GM12878 (cell line): ENCODE results near the gene AKAP1. TPM values are rescaled to one million over a fixed set of nuclear protein-coding genes. Genes with fewer than 3 reads are reported as not detected.

Source experiments
- ATAC-seq: fragments of 200-7000 bp; cut with Tn5 transposase; 3 replicates; pipeline ENCODE4 v1.9.1; 2020; ENCODE audit warnings: mild to moderate bottlenecking, moderate library complexity
- BruUV-seq: library from RNA; stranded (reverse); fragments of 400-500 nt; replicated peaks from 2 replicates; lab custom pipeline; 2021; lab: Mats Ljungman, UMichigan
- CTCF ChIA-PET: fragments of 300-600 bp; sonication (Branson Sonifier 250); formaldehyde crosslinking; extraction: SDS; loops from one replicate; lab custom pipeline; 2021; ENCODE audit warnings: inconsistent platforms; lab: Yijun Ruan, JAX
- POLR2A ChIA-PET: fragments of 350-600 bp; formaldehyde crosslinking; extraction: SDS; loops from one replicate; lab custom pipeline; 2021; ENCODE audit warnings: inconsistent platforms; lab: Charles Lee
- RAD21 ChIA-PET: fragments of 300-600 bp; sonication (Branson Sonifier 250); formaldehyde crosslinking; loops from one replicate; lab custom pipeline; 2023; ENCODE audit warnings: antibody characterized with exemption; ENCODE audit not compliant: unreplicated experiment; lab: Charles Lee
- SMC1A ChIA-PET: fragments of 300-600 bp; sonication (Branson Sonifier 250); formaldehyde crosslinking; loops from one replicate; lab custom pipeline; 2023; ENCODE audit not compliant: unreplicated experiment, uncharacterized antibody; lab: Charles Lee
- DNase-seq: peaks from one replicate; pipeline ENCODE4 v3.0.0-alpha.2; 2011; ENCODE audit warnings: low read depth, low spot score
- FAIRE-seq: peaks from 3 replicates; lab custom pipeline; 2011; peaks lifted over from hg19 to GRCh38; lab: Jason Lieb, UNC
- H2AFZ ChIP-seq: 2 replicates; pipeline ENCODE4 v1.6.0; 2011; ENCODE audit warnings: low read depth, low read length, control low read depth; ENCODE audit not compliant: control insufficient read depth
- H3K27ac ChIP-seq: 2 replicates; pipeline ENCODE4 v1.5.1; 2011; ENCODE audit warnings: control low read depth; ENCODE audit not compliant: control insufficient read depth, insufficient read depth
- H3K27me3 ChIP-seq, 2 experiments: replicated peaks in 1 of 2; 2 replicates each; pipeline versions ENCODE4 v1.6.0 to v1.6.1; 2011; ENCODE audit warnings: low read length in 1 of 2; ENCODE audit not compliant: control insufficient read depth in 2 of 2, insufficient read depth in 2 of 2
- H3K36me3 ChIP-seq, 2 experiments: 2 replicates each; pipeline ENCODE4 v1.5.1; 2011; ENCODE audit warnings: low read length in 1 of 2; ENCODE audit not compliant: control insufficient read depth in 2 of 2, insufficient read depth in 2 of 2
- H3K4me1 ChIP-seq: 2 replicates; pipeline ENCODE4 v1.6.1; 2011; ENCODE audit warnings: mild to moderate bottlenecking, low read length, moderate library complexity, mixed read lengths; ENCODE audit not compliant: control insufficient read depth, insufficient read depth
- H3K4me2 ChIP-seq: 2 replicates; pipeline ENCODE4 v1.6.0; 2011; ENCODE audit warnings: control low read depth; ENCODE audit not compliant: control insufficient read depth, insufficient read depth
- H3K4me3 ChIP-seq: fragments of 200-600 bp; sonication (generic); 2 replicates; pipeline ENCODE4 v1.5.1; 2016
- H3K79me2 ChIP-seq: 2 replicates; pipeline ENCODE4 v1.6.0; 2011; ENCODE audit warnings: low read length; ENCODE audit not compliant: control insufficient read depth, insufficient read depth
- H3K9ac ChIP-seq: 2 replicates; pipeline ENCODE4 v1.8.0; 2011; ENCODE audit warnings: low read length, control low read depth, mixed read lengths; ENCODE audit not compliant: control insufficient read depth, insufficient read depth
- H3K9me3 ChIP-seq: replicated peaks from 3 replicates; pipeline ENCODE4 v1.5.1; 2011; ENCODE audit warnings: mild to moderate bottlenecking, low read length; ENCODE audit not compliant: control insufficient read depth, insufficient read depth
- H4K20me1 ChIP-seq: 2 replicates; pipeline ENCODE4 v1.6.0; 2011; ENCODE audit not compliant: control insufficient read depth, insufficient read depth
- CHD2 ChIP-seq: IDR thresholded peaks from 2 replicates; pipeline ENCODE4 v1.6.1; 2011; ENCODE audit warnings: low read depth, low read length, improper control_type of control experiment, borderline replicate concordance
- HDGF ChIP-seq: fragments of 450-650 bp; IDR thresholded peaks from 2 replicates; pipeline ENCODE4 v1.6.1; 2016; ENCODE audit warnings: antibody characterized with exemption
- MEF2B ChIP-seq: fragments of 450-650 bp; IDR thresholded peaks from 2 replicates; pipeline ENCODE4 v1.6.1; 2018; ENCODE audit warnings: mild to moderate bottlenecking, moderate library complexity; ENCODE audit not compliant: partially characterized antibody, poor library complexity, severe bottlenecking
- SMAD5 ChIP-seq: IDR thresholded peaks from 2 replicates; pipeline ENCODE4 v1.6.1; 2016; ENCODE audit warnings: antibody characterized with exemption, low read depth
- SPI1 ChIP-seq: IDR thresholded peaks from 2 replicates; pipeline ENCODE4 v1.6.1; 2011; ENCODE audit warnings: low read depth, mild to moderate bottlenecking, low read length, moderate library complexity, borderline replicate concordance; ENCODE audit not compliant: insufficient read depth
- SREBF1 ChIP-seq: IDR thresholded peaks from 2 replicates; pipeline ENCODE4 v1.6.1; 2012; ENCODE audit warnings: mild to moderate bottlenecking, low read length
- YY1 ChIP-seq: IDR thresholded peaks from 2 replicates; pipeline ENCODE4 v1.6.1; 2011; ENCODE audit warnings: low read depth, mild to moderate bottlenecking, low read length
- WGBS: methylation state at CpG from one replicate; pipeline ENCODE4 v1.1.6; 2016; ENCODE audit warnings: low lambda C conversion rate; ENCODE audit not compliant: insufficient replicate concordance, insufficient coverage; ENCODE audit errors: missing lambda C conversion rate; 5-methylcytosine and 5-hydroxymethylcytosine counted together
- in situ Hi-C: fragments of 300-500 bp; cut with MboI; formaldehyde crosslinking; loops from 9 replicates; pipeline ENCODE4 v1.14.3; 2018; ENCODE audit warnings: mixed read lengths
- intact Hi-C: fragments of 100-400 bp; cut with micrococcal nuclease; formaldehyde crosslinking; loops from one replicate; pipeline ENCODE4 v1.14.2; 2022; ENCODE audit not compliant: unreplicated experiment
- polyA plus RNA-seq, 11 experiments: library from polyadenylated mRNA; depleted of rRNA in 4 of 11; unstranded in 6 of 11; stranded (reverse) in 5 of 11; fragments of >200 nt; fragmentation: Nextera tagmentation in 4 of 11; fragmentation: Illumina TruSeq in 1 of 11; extraction: Ambion mirVana in 4 of 11; extraction: Trizol in 1 of 11; gene quantifications; 1 replicate in 1 of 11; 2 replicates in 10 of 11; pipeline versions ENCODE4 v1.2.1 to v1.2.3, GENCODE V29; 2011 to 2016; ENCODE audit warnings: inconsistent platforms in 2 of 11, missing spikeins in 2 of 11, low read depth in 1 of 11
- total RNA-seq, 4 experiments: library from RNA; depleted of rRNA in 3 of 4; stranded (reverse); fragments of >200 nt in 3 of 4; fragmentation: Illumina TruSeq in 1 of 4; extraction: Trizol in 1 of 4; gene quantifications; 2 replicates each; pipeline versions ENCODE4 v1.2.1 to v1.2.3, GENCODE V29; 2013 to 2021
- TF ChIP-seq, protein P1 (sequence below): fragments of 450-650 bp; formaldehyde crosslinking; IDR thresholded peaks from 2 replicates; pipeline ENCODE4 v1.4.0; 2020; ENCODE audit warnings: mild to moderate bottlenecking, moderate library complexity
- TF ChIP-seq, protein P2 (sequence below): fragments of 450-650 bp; conservative IDR thresholded peaks from 2 replicates; pipeline ENCODE4 v1.6.1; 2017; ENCODE audit warnings: mild to moderate bottlenecking, moderate library complexity
- TF ChIP-seq, protein P3 (sequence below): fragments of 450-650 bp; IDR thresholded peaks from 2 replicates; pipeline ENCODE4 v1.6.1; 2017; ENCODE audit warnings: mild to moderate bottlenecking, moderate library complexity
- TF ChIP-seq, protein P4 (sequence below): IDR thresholded peaks from 2 replicates; pipeline ENCODE4 v1.6.1; 2012; ENCODE audit warnings: low read depth, low read length, improper control_type of control experiment

Gene AKAP1
- total and polyA plus RNA-seq, 10 of the 15 experiments (the other 5 are each of a cell fraction or from before 2014, with no cell fraction given) = 11.9 to 50.5 (median 38.1) TPM

DNA sequence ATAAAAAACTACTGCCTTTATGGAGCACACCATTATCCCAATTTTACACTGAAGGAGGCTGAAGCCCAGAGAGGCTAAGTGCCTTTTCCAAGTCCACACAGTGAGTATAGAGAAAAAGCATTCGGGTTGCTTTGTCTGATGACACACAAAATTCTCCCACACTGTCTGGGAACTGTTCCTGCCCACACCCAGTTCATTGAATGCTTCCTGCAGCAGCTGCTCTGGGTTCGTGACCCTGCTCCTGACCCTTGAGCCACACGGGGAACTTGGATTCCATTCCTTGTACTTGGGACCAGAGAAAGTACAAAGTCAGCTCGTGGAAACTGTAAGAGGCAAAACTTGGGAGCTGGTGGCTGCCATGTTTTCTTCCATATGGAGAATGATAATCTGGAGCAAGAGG is 57.9 kb downstream of the AKAP1 start:
- RAD21 ChIA-PET = interaction anchor here (0.6 to 1.4 kb wide), 4 partner anchors 10 to 605 kb away, joined by 3 read pairs; no protein-coding TSS in a partner anchor
- Histone ChIP-seq H3K36me3 (no peaks in the 10 kb centered on the region), H3K9ac (no peak overlapping the region), H3K79me2 (no peaks in the 10 kb centered on the region), H3K9me3 (no peaks in the 10 kb centered on the region; the same call in 2 of the 3 replicates), H3K4me2 (no peak overlapping the region), H3K4me3 (no peak overlapping the region)
- in situ Hi-C loops = no loop called here
- POLR2A ChIA-PET = no interaction called here
- BruUV-seq = no TSS peak
- CTCF ChIA-PET = interaction anchor here (0.7 to 2.3 kb wide), 3 partner anchors 529 to 641 kb away, joined by 3 to 7 read pairs (median 4); no protein-coding TSS in a partner anchor
- SMC1A ChIA-PET = interaction anchor here (0.9 to 1.5 kb wide), 2 partner anchors 79 to 605 kb away, joined by 3 read pairs; no protein-coding TSS in a partner anchor
- TF ChIP-seq CHD2 = no peak
- TF ChIP-seq, protein P1, sequence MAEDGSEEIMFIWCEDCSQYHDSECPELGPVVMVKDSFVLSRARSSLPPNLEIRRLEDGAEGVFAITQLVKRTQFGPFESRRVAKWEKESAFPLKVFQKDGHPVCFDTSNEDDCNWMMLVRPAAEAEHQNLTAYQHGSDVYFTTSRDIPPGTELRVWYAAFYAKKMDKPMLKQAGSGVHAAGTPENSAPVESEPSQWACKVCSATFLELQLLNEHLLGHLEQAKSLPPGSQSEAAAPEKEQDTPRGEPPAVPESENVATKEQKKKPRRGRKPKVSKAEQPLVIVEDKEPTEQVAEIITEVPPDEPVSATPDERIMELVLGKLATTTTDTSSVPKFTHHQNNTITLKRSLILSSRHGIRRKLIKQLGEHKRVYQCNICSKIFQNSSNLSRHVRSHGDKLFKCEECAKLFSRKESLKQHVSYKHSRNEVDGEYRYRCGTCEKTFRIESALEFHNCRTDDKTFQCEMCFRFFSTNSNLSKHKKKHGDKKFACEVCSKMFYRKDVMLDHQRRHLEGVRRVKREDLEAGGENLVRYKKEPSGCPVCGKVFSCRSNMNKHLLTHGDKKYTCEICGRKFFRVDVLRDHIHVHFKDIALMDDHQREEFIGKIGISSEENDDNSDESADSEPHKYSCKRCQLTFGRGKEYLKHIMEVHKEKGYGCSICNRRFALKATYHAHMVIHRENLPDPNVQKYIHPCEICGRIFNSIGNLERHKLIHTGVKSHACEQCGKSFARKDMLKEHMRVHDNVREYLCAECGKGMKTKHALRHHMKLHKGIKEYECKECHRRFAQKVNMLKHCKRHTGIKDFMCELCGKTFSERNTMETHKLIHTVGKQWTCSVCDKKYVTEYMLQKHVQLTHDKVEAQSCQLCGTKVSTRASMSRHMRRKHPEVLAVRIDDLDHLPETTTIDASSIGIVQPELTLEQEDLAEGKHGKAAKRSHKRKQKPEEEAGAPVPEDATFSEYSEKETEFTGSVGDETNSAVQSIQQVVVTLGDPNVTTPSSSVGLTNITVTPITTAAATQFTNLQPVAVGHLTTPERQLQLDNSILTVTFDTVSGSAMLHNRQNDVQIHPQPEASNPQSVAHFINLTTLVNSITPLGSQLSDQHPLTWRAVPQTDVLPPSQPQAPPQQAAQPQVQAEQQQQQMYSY (CRISPR knock-in tag) = no peak
- TF ChIP-seq, protein P2, sequence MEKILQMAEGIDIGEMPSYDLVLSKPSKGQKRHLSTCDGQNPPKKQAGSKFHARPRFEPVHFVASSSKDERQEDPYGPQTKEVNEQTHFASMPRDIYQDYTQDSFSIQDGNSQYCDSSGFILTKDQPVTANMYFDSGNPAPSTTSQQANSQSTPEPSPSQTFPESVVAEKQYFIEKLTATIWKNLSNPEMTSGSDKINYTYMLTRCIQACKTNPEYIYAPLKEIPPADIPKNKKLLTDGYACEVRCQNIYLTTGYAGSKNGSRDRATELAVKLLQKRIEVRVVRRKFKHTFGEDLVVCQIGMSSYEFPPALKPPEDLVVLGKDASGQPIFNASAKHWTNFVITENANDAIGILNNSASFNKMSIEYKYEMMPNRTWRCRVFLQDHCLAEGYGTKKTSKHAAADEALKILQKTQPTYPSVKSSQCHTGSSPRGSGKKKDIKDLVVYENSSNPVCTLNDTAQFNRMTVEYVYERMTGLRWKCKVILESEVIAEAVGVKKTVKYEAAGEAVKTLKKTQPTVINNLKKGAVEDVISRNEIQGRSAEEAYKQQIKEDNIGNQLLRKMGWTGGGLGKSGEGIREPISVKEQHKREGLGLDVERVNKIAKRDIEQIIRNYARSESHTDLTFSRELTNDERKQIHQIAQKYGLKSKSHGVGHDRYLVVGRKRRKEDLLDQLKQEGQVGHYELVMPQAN = no peak
- TF ChIP-seq MEF2B = no peak
- TF ChIP-seq SREBF1 = no peak
- TF ChIP-seq SMAD5 = no peak
- TF ChIP-seq HDGF = no peak
- TF ChIP-seq YY1 = no peak
- TF ChIP-seq SPI1 = no peak
- TF ChIP-seq, protein P3, sequence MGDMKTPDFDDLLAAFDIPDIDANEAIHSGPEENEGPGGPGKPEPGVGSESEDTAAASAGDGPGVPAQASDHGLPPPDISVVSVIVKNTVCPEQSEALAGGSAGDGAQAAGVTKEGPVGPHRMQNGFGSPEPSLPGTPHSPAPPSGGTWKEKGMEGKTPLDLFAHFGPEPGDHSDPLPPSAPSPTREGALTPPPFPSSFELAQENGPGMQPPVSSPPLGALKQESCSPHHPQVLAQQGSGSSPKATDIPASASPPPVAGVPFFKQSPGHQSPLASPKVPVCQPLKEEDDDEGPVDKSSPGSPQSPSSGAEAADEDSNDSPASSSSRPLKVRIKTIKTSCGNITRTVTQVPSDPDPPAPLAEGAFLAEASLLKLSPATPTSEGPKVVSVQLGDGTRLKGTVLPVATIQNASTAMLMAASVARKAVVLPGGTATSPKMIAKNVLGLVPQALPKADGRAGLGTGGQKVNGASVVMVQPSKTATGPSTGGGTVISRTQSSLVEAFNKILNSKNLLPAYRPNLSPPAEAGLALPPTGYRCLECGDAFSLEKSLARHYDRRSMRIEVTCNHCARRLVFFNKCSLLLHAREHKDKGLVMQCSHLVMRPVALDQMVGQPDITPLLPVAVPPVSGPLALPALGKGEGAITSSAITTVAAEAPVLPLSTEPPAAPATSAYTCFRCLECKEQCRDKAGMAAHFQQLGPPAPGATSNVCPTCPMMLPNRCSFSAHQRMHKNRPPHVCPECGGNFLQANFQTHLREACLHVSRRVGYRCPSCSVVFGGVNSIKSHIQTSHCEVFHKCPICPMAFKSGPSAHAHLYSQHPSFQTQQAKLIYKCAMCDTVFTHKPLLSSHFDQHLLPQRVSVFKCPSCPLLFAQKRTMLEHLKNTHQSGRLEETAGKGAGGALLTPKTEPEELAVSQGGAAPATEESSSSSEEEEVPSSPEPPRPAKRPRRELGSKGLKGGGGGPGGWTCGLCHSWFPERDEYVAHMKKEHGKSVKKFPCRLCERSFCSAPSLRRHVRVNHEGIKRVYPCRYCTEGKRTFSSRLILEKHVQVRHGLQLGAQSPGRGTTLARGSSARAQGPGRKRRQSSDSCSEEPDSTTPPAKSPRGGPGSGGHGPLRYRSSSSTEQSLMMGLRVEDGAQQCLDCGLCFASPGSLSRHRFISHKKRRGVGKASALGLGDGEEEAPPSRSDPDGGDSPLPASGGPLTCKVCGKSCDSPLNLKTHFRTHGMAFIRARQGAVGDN = no peak
- TF ChIP-seq, protein P4, sequence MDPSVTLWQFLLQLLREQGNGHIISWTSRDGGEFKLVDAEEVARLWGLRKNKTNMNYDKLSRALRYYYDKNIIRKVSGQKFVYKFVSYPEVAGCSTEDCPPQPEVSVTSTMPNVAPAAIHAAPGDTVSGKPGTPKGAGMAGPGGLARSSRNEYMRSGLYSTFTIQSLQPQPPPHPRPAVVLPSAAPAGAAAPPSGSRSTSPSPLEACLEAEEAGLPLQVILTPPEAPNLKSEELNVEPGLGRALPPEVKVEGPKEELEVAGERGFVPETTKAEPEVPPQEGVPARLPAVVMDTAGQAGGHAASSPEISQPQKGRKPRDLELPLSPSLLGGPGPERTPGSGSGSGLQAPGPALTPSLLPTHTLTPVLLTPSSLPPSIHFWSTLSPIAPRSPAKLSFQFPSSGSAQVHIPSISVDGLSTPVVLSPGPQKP = no peak
- TF ChIP-seq, all 136 proteins: peak for 0
- H2AFZ ChIP-seq = no peak overlapping the region
- H3K27ac ChIP-seq = no peak overlapping the region
- no peak for FAIRE-seq
- H4K20me1 ChIP-seq = no peaks in the 10 kb centered on the region
- intact Hi-C loops = no loop called here
- WGBS = 11% methylated on average over 4 of the region's 4 CpGs
- H3K27me3 ChIP-seq = no peaks in the 10 kb centered on the region
- H3K4me1 ChIP-seq = no peaks in the 10 kb centered on the region
- no peak for DNase-seq
- ATAC-seq = no peak
